Measurements from ENCODE around the gene INS.
A peak's percentile ranks its signal among the peaks of the same experiment; 100 is the strongest.

The INS gene

GRCh38 chr11:2153581-2154194 lies 7.3 kb downstream of the INS start:
- Histone ChIP-seq H3K36me3 (ENCODE audit: control insufficient read depth, insufficient read depth, low read length) (no peaks in the 10 kb centered on the region), H3K27ac (ENCODE audit: low read length) (no peak overlapping the region), H3K27me3 (ENCODE audit: control insufficient read depth, insufficient read depth, low read length) (peaks cover 7% of the 10 kb centered on the region; the same call in 1 of the 2 replicates), H3K4me3 (ENCODE audit: low read length) (no peak overlapping the region), H3K9me3 (ENCODE audit: control insufficient read depth, insufficient read depth, low read length) (no peaks in the 10 kb centered on the region), H3K4me1 (ENCODE audit: control insufficient read depth, insufficient read depth, low read length) (no peaks in the 10 kb centered on the region)
- DNase-seq (ENCODE audit: low read depth, low spot score): no peak
- WGBS (ENCODE audit: insufficient coverage, insufficient read length): no CpG with 5 or more reads among the region's 14 CpGs

GRCh38 chr11:2151500-2152257 lies 9.3 kb downstream of the INS start:
- Histone ChIP-seq H3K4me3 (ENCODE audit: low read length) (no peak overlapping the region), H3K4me1 (ENCODE audit: control insufficient read depth, insufficient read depth, low read length) (no peaks in the 10 kb centered on the region)
- no CpG with 5 or more reads among the region's 22 CpGs for WGBS (ENCODE audit: insufficient coverage, insufficient read length)

GRCh38 chr11:2149864-2150847 lies 10.9 kb downstream of the INS start:
- Histone ChIP-seq H3K9me3 (ENCODE audit: control insufficient read depth, insufficient read depth, low read length) (no peaks in the 10 kb centered on the region), H3K27me3 (ENCODE audit: control insufficient read depth, insufficient read depth, low read length) (peaks cover 41% of the 10 kb centered on the region), H3K36me3 (ENCODE audit: control insufficient read depth, insufficient read depth, low read length) (no peaks in the 10 kb centered on the region), H3K4me1 (ENCODE audit: control insufficient read depth, insufficient read depth, low read length) (peaks cover 4% of the 10 kb centered on the region; the same call in 1 of the 2 replicates), H3K4me3 (ENCODE audit: low read length) (no peak overlapping the region), H3K27ac (ENCODE audit: low read length) (no peak overlapping the region)
- no CpG with 5 or more reads among the region's 11 CpGs for WGBS (ENCODE audit: insufficient coverage, insufficient read length)
- DNase-seq (ENCODE audit: low read depth, low spot score): no peak

More at GRCh38 chr11:2151500-2152257, 9.3 kb downstream of the INS start:
- Histone ChIP-seq H3K9me3 (ENCODE audit: control insufficient read depth, insufficient read depth, low read length) (no peaks in the 10 kb centered on the region), H3K27ac (ENCODE audit: low read length) (no peak overlapping the region), H3K27me3 (ENCODE audit: control insufficient read depth, insufficient read depth, low read length) (peaks cover 25% of the 10 kb centered on the region), H3K36me3 (ENCODE audit: control insufficient read depth, insufficient read depth, low read length) (no peaks in the 10 kb centered on the region)
- DNase-seq (ENCODE audit: low read depth, low spot score): peak; percentile 67

- DNase-seq (ENCODE audit: low read depth, low spot score): no peak
- Histone ChIP-seq H3K27ac (ENCODE audit: low read length) (no peak overlapping the region), H3K4me3 (ENCODE audit: low read length) (no peak overlapping the region), H3K27me3 (ENCODE audit: control insufficient read depth, insufficient read depth, low read length) (peaks cover 48% of the 10 kb centered on the region), H3K4me1 (ENCODE audit: control insufficient read depth, insufficient read depth, low read length) (peaks cover 4% of the 10 kb centered on the region; the same call in 1 of the 2 replicates), H3K36me3 (ENCODE audit: control insufficient read depth, insufficient read depth, low read length) (no peaks in the 10 kb centered on the region), H3K9me3 (ENCODE audit: control insufficient read depth, insufficient read depth, low read length) (no peaks in the 10 kb centered on the region)
- WGBS (ENCODE audit: insufficient coverage, insufficient read length): no CpG with 5 or more reads among the region's 8 CpGs
These were observed 11.5 kb downstream of the INS start for GRCh38 chr11:2149460-2149859.

GRCh38 chr11:2148595-2148994 lies 12.4 kb downstream of the INS start:
- DNase-seq (ENCODE audit: low read depth, low spot score): no peak
- Histone ChIP-seq H3K36me3 (ENCODE audit: control insufficient read depth, insufficient read depth, low read length) (no peaks in the 10 kb centered on the region), H3K4me1 (ENCODE audit: control insufficient read depth, insufficient read depth, low read length) (peaks cover 4% of the 10 kb centered on the region; the same call in 1 of the 2 replicates), H3K4me3 (ENCODE audit: low read length) (no peak overlapping the region), H3K27ac (ENCODE audit: low read length) (no peak overlapping the region), H3K27me3 (ENCODE audit: control insufficient read depth, insufficient read depth, low read length) (peaks cover 56% of the 10 kb centered on the region), H3K9me3 (ENCODE audit: control insufficient read depth, insufficient read depth, low read length) (no peaks in the 10 kb centered on the region)
- no CpG with 5 or more reads among the region's 5 CpGs for WGBS (ENCODE audit: insufficient coverage, insufficient read length)

GRCh38 chr11:2147391-2147790 lies 13.6 kb downstream of the INS start:
- H3K27me3 ChIP-seq (ENCODE audit: control insufficient read depth, insufficient read depth, low read length): peaks cover 67% of the 10 kb centered on the region
- no peaks in the 10 kb centered on the region for H3K36me3 ChIP-seq (ENCODE audit: control insufficient read depth, insufficient read depth, low read length)
- no CpG with 5 or more reads among the region's 11 CpGs for WGBS (ENCODE audit: insufficient coverage, insufficient read length)
- no peak for DNase-seq (ENCODE audit: low read depth, low spot score)
- no peaks in the 10 kb centered on the region for H3K9me3 ChIP-seq (ENCODE audit: control insufficient read depth, insufficient read depth, low read length)
- peaks cover 4% of the 10 kb centered on the region; the same call in 1 of the 2 replicates for H3K4me1 ChIP-seq (ENCODE audit: control insufficient read depth, insufficient read depth, low read length)
- H3K4me3 ChIP-seq (ENCODE audit: low read length): no peak overlapping the region
- H3K27ac ChIP-seq (ENCODE audit: low read length): no peak overlapping the region

GRCh38 chr11:2146051-2146450 lies 15.0 kb downstream of the INS start:
- no peak overlapping the region for H3K4me3 ChIP-seq (ENCODE audit: low read length)
- H3K27ac ChIP-seq (ENCODE audit: low read length): no peak overlapping the region
- peaks cover 4% of the 10 kb centered on the region; the same call in 1 of the 2 replicates for H3K4me1 ChIP-seq (ENCODE audit: control insufficient read depth, insufficient read depth, low read length)
- H3K27me3 ChIP-seq (ENCODE audit: control insufficient read depth, insufficient read depth, low read length): peaks cover 80% of the 10 kb centered on the region
- H3K9me3 ChIP-seq (ENCODE audit: control insufficient read depth, insufficient read depth, low read length): no peaks in the 10 kb centered on the region
- no CpG with 5 or more reads among the region's 19 CpGs for WGBS (ENCODE audit: insufficient coverage, insufficient read length)
- no peaks in the 10 kb centered on the region for H3K36me3 ChIP-seq (ENCODE audit: control insufficient read depth, insufficient read depth, low read length)
- no peak for DNase-seq (ENCODE audit: low read depth, low spot score)

- H3K27me3 ChIP-seq (ENCODE audit: control insufficient read depth, insufficient read depth, low read length): peaks cover 93% of the 10 kb centered on the region
- no peaks in the 10 kb centered on the region for H3K36me3 ChIP-seq (ENCODE audit: control insufficient read depth, insufficient read depth, low read length)
- no peaks in the 10 kb centered on the region for H3K9me3 ChIP-seq (ENCODE audit: control insufficient read depth, insufficient read depth, low read length)
- peaks cover 6% of the 10 kb centered on the region; the same call in 1 of the 2 replicates for H3K4me1 ChIP-seq (ENCODE audit: control insufficient read depth, insufficient read depth, low read length)
- WGBS (ENCODE audit: insufficient coverage, insufficient read length): no CpG with 5 or more reads among the region's 18 CpGs
- no peak for DNase-seq (ENCODE audit: low read depth, low spot score)
- H3K27ac ChIP-seq (ENCODE audit: low read length): no peak overlapping the region
- H3K4me3 ChIP-seq (ENCODE audit: low read length): no peak overlapping the region
These were observed 16.3 kb downstream of the INS start for GRCh38 chr11:2144544-2145248.

- H3K36me3 ChIP-seq (ENCODE audit: control insufficient read depth, insufficient read depth, low read length): no peaks in the 10 kb centered on the region
- H3K9me3 ChIP-seq (ENCODE audit: control insufficient read depth, insufficient read depth, low read length): no peaks in the 10 kb centered on the region
- H3K27me3 ChIP-seq (ENCODE audit: control insufficient read depth, insufficient read depth, low read length): peaks cover 89% of the 10 kb centered on the region
- DNase-seq (ENCODE audit: low read depth, low spot score): no peak
- H3K4me3 ChIP-seq (ENCODE audit: low read length): no peak overlapping the region
- peaks cover 7% of the 10 kb centered on the region; the same call in 1 of the 2 replicates for H3K4me1 ChIP-seq (ENCODE audit: control insufficient read depth, insufficient read depth, low read length)
- no peak overlapping the region for H3K27ac ChIP-seq (ENCODE audit: low read length)
- no CpG with 5 or more reads among the region's 72 CpGs for WGBS (ENCODE audit: insufficient coverage, insufficient read length)
These were observed 17.0 kb downstream of the INS start for GRCh38 chr11:2143799-2144543.

Measured in iPS DF 6.9 (cell line).